PFSK-1 (cell line): Measurements from ENCODE around the gene SLC9B1.

Experiments
- POLR2AphosphoS5 ChIP-seq: IDR thresholded peaks from 2 replicates; pipeline ENCODE4 v1.6.1; 2012; ENCODE audit warnings: low read depth, mild to moderate bottlenecking, control low read depth, low read length, moderate library complexity
- TAF1 ChIP-seq: IDR thresholded peaks from 2 replicates; pipeline ENCODE4 v1.6.1; 2012; ENCODE audit warnings: low read length, control low read depth, borderline replicate concordance; ENCODE audit not compliant: insufficient read depth
- TF ChIP-seq, protein P1 (sequence below), 2 experiments: IDR thresholded peaks; 2 replicates each; pipeline versions ENCODE4 v1.6.1 to v1.8.0; 2011 to 2012; ENCODE audit warnings: low read depth in 2 of 2, low read length in 2 of 2, control low read depth in 1 of 2, inconsistent platforms in 1 of 2, mild to moderate bottlenecking in 1 of 2, moderate library complexity in 1 of 2; ENCODE audit not compliant: insufficient read depth in 1 of 2

DNA sequence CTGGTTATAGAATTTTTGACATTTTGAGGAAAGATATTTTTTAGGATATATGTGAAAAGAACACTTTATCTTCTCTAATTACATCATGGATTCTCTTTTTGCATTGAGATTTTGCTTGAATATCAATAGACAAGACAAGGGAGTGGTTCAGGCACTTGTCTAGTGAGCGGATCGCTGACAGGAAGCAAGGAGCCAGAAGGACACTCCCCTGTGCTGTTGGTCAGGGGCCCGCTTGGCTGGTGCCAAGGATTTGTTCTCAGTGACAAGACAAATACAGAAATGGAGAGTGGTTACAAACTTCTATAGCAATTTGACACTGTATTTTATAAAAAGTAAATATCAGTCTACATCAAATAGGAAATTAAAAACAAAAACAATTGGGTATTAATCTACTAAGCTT, 60.0 kb downstream of the SLC9B1 start:
- TF ChIP-seq, protein P1, sequence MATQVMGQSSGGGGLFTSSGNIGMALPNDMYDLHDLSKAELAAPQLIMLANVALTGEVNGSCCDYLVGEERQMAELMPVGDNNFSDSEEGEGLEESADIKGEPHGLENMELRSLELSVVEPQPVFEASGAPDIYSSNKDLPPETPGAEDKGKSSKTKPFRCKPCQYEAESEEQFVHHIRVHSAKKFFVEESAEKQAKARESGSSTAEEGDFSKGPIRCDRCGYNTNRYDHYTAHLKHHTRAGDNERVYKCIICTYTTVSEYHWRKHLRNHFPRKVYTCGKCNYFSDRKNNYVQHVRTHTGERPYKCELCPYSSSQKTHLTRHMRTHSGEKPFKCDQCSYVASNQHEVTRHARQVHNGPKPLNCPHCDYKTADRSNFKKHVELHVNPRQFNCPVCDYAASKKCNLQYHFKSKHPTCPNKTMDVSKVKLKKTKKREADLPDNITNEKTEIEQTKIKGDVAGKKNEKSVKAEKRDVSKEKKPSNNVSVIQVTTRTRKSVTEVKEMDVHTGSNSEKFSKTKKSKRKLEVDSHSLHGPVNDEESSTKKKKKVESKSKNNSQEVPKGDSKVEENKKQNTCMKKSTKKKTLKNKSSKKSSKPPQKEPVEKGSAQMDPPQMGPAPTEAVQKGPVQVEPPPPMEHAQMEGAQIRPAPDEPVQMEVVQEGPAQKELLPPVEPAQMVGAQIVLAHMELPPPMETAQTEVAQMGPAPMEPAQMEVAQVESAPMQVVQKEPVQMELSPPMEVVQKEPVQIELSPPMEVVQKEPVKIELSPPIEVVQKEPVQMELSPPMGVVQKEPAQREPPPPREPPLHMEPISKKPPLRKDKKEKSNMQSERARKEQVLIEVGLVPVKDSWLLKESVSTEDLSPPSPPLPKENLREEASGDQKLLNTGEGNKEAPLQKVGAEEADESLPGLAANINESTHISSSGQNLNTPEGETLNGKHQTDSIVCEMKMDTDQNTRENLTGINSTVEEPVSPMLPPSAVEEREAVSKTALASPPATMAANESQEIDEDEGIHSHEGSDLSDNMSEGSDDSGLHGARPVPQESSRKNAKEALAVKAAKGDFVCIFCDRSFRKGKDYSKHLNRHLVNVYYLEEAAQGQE (IDR thresholded peaks at IDR 0.05; ENCODE audit: insufficient read depth in 1 of 2, low read depth in 2 of 2, low read length in 2 of 2), result no peak
- TF ChIP-seq POLR2AphosphoS5 (no peak), TAF1 (no peak)
